Measurements from ENCODE around the gene RGS6. TPM values are rescaled to one million over a fixed set of nuclear protein-coding genes. Genes with fewer than 3 reads are reported as not detected.

Gene RGS6
- total RNA-seq, 3 donors from 2014 or later = 3.4 to 9.2 (median 4.5) TPM

DNA sequence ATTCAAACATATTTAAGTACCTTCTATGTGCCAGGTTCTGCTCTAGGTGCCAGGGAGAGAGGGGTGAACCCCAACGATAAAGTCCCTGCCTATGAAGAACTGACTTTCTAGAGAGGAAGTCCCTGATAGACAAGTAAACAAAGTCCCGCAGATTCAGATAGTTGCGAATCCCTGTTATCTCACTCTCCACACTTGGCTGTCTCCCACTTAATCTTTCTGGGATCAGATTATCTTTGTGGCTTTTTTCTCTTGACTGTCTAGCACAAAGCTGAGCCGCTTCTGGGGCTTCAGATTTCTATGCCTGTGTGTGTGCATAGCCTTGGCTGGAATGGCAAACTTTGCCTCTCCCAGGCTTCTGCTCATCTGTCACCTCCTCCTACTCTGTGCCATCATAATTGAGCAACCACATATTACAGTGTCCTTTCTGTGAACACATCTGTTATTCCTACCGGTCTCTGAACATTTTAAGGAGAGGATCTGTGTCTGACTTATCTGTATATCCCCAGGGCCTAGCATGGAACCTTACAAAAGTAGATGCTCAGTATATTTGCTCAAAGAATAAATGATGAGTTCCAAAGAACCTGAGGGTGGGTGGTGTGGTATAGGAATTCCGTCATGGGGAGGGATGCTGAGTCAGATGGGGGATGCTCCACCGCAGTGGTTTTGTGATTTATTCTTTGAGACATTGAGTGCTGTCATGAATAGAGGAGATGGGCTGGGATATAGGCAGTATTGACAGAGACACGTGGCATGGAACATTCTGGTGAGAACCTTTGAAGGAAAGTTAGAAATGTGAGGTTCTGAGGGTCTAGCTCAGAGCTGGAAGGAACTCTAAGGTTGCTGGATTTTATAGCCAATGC is 28.5 kb downstream of the RGS6 start:
- Histone ChIP-seq H3K27me3 (no peaks in the 10 kb centered on the region), H3K36me3 (no peaks in the 10 kb centered on the region), H3K4me1 (no peaks in the 10 kb centered on the region), H3K4me3 (no peak overlapping the region), H3K9me3 (no peaks in the 10 kb centered on the region), H3K27ac (no peak overlapping the region)
- DNase-seq (ENCODE audit: low spot score in 2 of 2) = no peak
- TF ChIP-seq POLR2A (IDR thresholded peaks at IDR 0.05) (no peak), POLR2AphosphoS5 (IDR thresholded peaks at IDR 0.05) (no peak), CTCF (IDR thresholded peaks at IDR 0.05) (no peak)
- intact Hi-C loops (cut with DNase I; ENCODE audit: low total_unique reads) = loop anchor here (5.0 kb wide), 1 partner anchor 97 kb away; no protein-coding TSS in a partner anchor

- intact Hi-C loops (cut with DNase I; ENCODE audit: low total_unique reads) = loop anchor here (5.0 kb wide), 1 partner anchor 95 kb away; no protein-coding TSS in a partner anchor
- Histone ChIP-seq H3K27ac (no peak overlapping the region), H3K36me3 (no peaks in the 10 kb centered on the region), H3K4me1 (no peaks in the 10 kb centered on the region), H3K27me3 (no peaks in the 10 kb centered on the region), H3K4me3 (no peak overlapping the region), H3K9me3 (no peaks in the 10 kb centered on the region)
- no peak for DNase-seq (ENCODE audit: low spot score in 2 of 2)
- TF ChIP-seq POLR2A (IDR thresholded peaks at IDR 0.05) (no peak), CTCF (IDR thresholded peaks at IDR 0.05) (no peak), POLR2AphosphoS5 (IDR thresholded peaks at IDR 0.05) (no peak)
These were observed 29.7 kb downstream of the RGS6 start for GRCh38 chr14:71961972-71962371.

GRCh38 chr14:71964716-71965115 is 32.5 kb downstream of the RGS6 start:
- TF ChIP-seq CTCF (IDR thresholded peaks at IDR 0.05) (no peak), POLR2AphosphoS5 (IDR thresholded peaks at IDR 0.05) (no peak), POLR2A (IDR thresholded peaks at IDR 0.05) (no peak)
- H3K4me1 ChIP-seq = no peaks in the 10 kb centered on the region
- no peaks in the 10 kb centered on the region for H3K36me3 ChIP-seq
- intact Hi-C loops (cut with DNase I; ENCODE audit: low total_unique reads) = loop anchor here (5.0 kb wide), 1 partner anchor 93 kb away; no protein-coding TSS in a partner anchor
- H3K4me3 ChIP-seq = no peak overlapping the region
- H3K27me3 ChIP-seq = no peaks in the 10 kb centered on the region
- DNase-seq (ENCODE audit: low spot score in 2 of 2) = no peak
- no peaks in the 10 kb centered on the region for H3K9me3 ChIP-seq
- no peak overlapping the region for H3K27ac ChIP-seq

GRCh38 chr14:71966528-71966927 is 34.3 kb downstream of the RGS6 start:
- H3K9me3 ChIP-seq = no peaks in the 10 kb centered on the region
- H3K4me3 ChIP-seq = no peak overlapping the region
- H3K27me3 ChIP-seq = no peaks in the 10 kb centered on the region
- no peak overlapping the region for H3K27ac ChIP-seq
- no peaks in the 10 kb centered on the region for H3K4me1 ChIP-seq
- DNase-seq (ENCODE audit: low spot score in 2 of 2) = no peak
- no peaks in the 10 kb centered on the region for H3K36me3 ChIP-seq
- TF ChIP-seq POLR2A (IDR thresholded peaks at IDR 0.05) = no peak
- TF ChIP-seq POLR2AphosphoS5 (IDR thresholded peaks at IDR 0.05) = no peak
- TF ChIP-seq CTCF (IDR thresholded peaks at IDR 0.05) = no peak
- intact Hi-C loops (cut with DNase I; ENCODE audit: low total_unique reads) = no loop called here

- H3K27ac ChIP-seq = no peak overlapping the region
- no peaks in the 10 kb centered on the region for H3K9me3 ChIP-seq
- H3K4me3 ChIP-seq = no peak overlapping the region
- no peak for DNase-seq (ENCODE audit: low spot score in 2 of 2)
- H3K27me3 ChIP-seq = no peaks in the 10 kb centered on the region
- H3K4me1 ChIP-seq = no peaks in the 10 kb centered on the region
- TF ChIP-seq POLR2A (IDR thresholded peaks at IDR 0.05) (no peak), POLR2AphosphoS5 (IDR thresholded peaks at IDR 0.05) (no peak), CTCF (IDR thresholded peaks at IDR 0.05) (no peak)
- no peaks in the 10 kb centered on the region for H3K36me3 ChIP-seq
- intact Hi-C loops (cut with DNase I; ENCODE audit: low total_unique reads) = no loop called here
These were observed 35.5 kb downstream of the RGS6 start for GRCh38 chr14:71967704-71968103.

Measured in breast epithelium (tissue), 4 donors.